ENCODE results near the gene C22orf15. TPM values are rescaled to one million over a fixed set of nuclear protein-coding genes. Genes with fewer than 3 reads are reported as not detected.

Gene C22orf15
- total RNA-seq, 1 donor from 2014 or later, result 0.36 TPM

DNA sequence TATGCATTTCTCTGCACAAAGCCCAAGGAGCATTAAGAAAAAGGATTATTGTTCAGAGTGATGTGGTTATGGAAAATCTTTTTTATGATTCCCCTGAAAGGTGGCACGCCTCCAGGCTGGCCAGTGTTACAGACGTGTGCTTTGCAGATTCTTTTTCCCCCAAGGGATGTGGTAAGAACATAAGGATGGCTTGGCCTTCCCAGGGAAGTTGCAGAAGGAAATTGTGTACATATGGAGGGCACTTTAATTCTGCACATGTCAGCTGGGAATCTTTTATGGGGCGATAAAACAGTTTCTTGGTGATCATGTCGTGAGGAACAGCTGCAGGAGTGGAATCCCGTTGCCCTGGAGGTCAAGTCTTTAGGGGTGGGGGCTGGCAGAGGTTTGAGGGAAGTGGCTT lies 33.7 kb downstream of the C22orf15 start:
- Mint-ChIP-seq H3K36me3 (peaks cover 39% of the 10 kb centered on the region), H3K27ac (peak overlapping the region; percentile 80), H3K9me3 (no peaks in the 10 kb centered on the region), H3K4me1 (peaks cover 20% of the 10 kb centered on the region), H3K4me3 (no peak overlapping the region), H3K27me3 (ENCODE audit: low read depth) (no peaks in the 10 kb centered on the region)
- TF ChIP-seq, protein P1, sequence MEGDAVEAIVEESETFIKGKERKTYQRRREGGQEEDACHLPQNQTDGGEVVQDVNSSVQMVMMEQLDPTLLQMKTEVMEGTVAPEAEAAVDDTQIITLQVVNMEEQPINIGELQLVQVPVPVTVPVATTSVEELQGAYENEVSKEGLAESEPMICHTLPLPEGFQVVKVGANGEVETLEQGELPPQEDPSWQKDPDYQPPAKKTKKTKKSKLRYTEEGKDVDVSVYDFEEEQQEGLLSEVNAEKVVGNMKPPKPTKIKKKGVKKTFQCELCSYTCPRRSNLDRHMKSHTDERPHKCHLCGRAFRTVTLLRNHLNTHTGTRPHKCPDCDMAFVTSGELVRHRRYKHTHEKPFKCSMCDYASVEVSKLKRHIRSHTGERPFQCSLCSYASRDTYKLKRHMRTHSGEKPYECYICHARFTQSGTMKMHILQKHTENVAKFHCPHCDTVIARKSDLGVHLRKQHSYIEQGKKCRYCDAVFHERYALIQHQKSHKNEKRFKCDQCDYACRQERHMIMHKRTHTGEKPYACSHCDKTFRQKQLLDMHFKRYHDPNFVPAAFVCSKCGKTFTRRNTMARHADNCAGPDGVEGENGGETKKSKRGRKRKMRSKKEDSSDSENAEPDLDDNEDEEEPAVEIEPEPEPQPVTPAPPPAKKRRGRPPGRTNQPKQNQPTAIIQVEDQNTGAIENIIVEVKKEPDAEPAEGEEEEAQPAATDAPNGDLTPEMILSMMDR (IDR thresholded peaks at IDR 0.05; ENCODE audit: unreplicated experiment), result no peak
- no peak for DNase-seq (ENCODE audit: low spot score in 2 of 2, unreplicated experiment in 2 of 2)

DNA sequence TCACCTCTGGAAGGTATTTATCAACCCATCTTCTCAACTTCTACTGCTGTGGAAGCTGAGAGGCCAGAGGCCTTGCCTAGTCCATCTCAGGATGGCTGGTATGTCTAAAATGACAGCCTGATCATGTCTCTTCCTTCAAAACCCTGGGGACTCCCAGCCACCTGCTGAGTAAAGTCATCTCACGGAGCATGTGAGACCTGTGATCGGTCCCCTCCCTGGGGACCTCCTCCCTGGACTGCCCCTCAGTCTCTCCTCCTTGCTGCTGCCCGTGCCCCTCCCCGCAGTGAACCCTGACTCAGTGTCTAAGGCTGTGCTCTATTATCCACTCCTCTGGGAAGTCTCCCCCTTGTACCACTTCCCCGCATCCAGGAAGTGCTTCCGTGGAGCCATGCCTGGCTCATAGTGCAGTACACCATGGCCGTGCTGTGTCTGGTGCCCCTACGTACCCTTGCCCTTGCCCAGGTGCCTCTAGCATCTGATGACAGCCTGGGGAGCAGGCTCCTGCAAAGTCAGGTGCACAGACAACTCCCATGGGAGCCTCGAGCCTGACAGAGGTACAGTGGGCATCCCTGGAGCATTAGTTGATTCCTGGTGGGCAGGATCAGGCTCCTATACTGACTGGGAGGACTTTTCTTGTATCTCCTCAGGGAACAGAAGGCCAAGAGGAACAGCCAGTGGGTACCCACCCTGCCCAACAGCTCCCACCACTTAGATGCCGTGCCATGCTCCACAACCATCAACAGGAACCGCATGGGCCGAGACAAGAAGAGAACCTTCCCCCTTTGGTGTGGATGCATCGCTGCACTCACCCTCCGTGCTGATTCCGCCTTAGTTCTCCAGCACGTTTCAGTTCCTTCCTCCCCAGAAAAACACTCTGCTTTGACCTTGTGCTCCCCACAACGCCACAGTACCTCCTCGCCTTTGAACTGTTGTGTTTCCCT lies 37.8 kb downstream of the C22orf15 start:
- H3K27me3 Mint-ChIP-seq (ENCODE audit: low read depth), result no peaks in the 10 kb centered on the region
- DNase-seq (ENCODE audit: low spot score in 2 of 2, unreplicated experiment in 2 of 2), result no peak
- H3K9me3 Mint-ChIP-seq, result no peaks in the 10 kb centered on the region
- TF ChIP-seq, protein P1 (IDR thresholded peaks at IDR 0.05; ENCODE audit: unreplicated experiment), result no peak
- no peak overlapping the region for H3K27ac Mint-ChIP-seq
- H3K4me3 Mint-ChIP-seq, result no peak overlapping the region
- peaks cover 49% of the 10 kb centered on the region for H3K36me3 Mint-ChIP-seq
- peaks cover 15% of the 10 kb centered on the region for H3K4me1 Mint-ChIP-seq

DNA sequence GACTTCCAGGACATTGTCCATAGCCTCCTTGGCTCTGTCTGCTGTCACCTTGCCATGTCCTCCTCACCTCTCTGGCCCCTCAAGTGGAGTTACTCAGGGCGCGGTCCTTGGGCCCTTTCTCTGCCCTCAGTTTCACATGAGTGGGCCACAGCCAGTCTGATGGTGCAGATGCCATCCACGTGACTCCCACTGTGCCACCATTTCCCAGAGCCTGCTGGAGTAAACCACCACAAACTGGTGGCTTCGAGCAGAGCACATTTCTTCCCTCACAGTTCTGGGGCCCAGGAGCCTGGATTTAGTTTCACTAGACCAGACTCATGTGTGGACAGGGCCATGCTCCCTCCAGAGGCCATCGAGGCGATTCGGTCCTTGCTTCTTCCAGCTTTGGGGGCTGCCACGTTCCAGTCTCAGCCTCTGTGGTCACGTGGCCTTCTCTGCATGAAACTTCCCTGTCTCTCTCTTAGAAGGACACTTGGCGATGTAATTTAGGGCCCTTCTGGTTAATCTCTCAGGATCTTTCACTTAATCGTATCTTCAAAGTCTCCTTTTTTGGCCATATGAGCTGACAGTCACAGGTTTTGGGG lies 38.5 kb downstream of the C22orf15 start:
- Mint-ChIP-seq H3K9me3 (no peaks in the 10 kb centered on the region), H3K27ac (no peak overlapping the region), H3K27me3 (ENCODE audit: low read depth) (no peaks in the 10 kb centered on the region), H3K4me3 (no peak overlapping the region), H3K4me1 (peaks cover 15% of the 10 kb centered on the region), H3K36me3 (peaks cover 52% of the 10 kb centered on the region)
- no peak for DNase-seq (ENCODE audit: low spot score in 2 of 2, unreplicated experiment in 2 of 2)
- TF ChIP-seq, protein P1 (IDR thresholded peaks at IDR 0.05; ENCODE audit: unreplicated experiment), result no peak

DNA sequence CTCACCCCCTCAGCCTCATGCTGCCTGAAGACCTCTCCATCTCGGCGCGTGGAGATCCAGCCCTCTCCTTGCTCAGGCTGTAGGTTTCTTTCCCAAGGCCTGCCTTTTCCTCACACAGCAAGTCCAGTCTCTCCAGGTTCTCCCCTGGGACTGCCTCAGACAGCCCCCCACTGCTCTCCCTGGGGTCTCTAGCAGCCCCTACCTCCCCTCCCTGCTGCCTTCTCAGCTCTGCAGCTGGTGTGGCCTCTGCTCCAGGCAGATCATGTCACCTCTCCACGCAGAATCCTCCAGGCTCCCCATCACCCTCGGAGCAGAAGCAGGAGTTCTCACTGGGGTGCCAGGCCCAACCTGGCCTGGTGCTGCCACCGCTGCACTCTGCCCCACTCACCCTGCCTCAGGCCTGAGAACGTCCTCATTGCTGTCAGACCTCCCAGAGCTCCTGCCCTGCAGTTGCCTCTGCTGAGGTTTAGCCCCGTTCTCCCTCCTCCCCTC lies 39.1 kb downstream of the C22orf15 start:
- Mint-ChIP-seq H3K4me1 (peaks cover 10% of the 10 kb centered on the region), H3K36me3 (peaks cover 50% of the 10 kb centered on the region), H3K4me3 (no peak overlapping the region), H3K9me3 (no peaks in the 10 kb centered on the region), H3K27me3 (ENCODE audit: low read depth) (no peaks in the 10 kb centered on the region), H3K27ac (no peak overlapping the region)
- TF ChIP-seq, protein P1 (IDR thresholded peaks at IDR 0.05; ENCODE audit: unreplicated experiment), result no peak
- DNase-seq (ENCODE audit: low spot score in 2 of 2, unreplicated experiment in 2 of 2), result no peak

DNA sequence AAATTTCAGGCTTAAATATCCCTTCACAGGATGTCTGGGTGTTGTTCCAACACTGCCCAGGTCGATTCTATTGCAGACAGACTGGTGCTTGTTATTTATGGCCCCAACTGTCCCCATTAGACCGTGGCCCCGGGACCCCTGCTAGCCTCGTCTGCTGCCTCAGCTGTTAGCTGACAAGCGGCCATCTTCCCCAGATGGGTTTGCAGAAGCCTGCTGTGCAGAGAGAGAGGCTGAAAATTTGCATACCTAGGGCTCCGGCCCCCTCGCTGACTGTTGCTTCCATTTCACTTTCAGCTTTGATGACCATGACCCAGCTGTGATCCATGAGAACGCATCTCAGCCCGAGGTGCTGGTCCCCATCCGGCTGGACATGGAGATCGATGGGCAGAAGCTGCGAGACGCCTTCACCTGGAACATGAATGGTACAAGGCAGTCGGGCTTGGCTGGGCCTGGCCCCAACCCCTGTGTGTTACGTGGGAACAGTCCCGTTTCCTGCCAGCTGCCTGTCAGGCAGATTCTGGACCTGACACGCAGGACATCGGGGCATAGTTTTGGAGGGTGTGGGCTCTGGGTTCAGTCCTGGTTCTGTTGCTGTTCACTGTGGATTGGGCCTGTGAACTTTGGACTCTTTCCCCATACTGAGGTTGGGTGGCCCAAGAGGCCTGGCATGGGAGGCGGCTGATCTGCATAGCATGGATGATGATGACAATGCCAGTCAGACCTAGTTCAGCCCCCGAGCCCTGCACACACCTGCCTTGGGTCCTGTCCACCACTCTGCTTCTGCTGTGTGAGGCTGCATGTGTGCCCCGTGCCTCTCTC lies 40.4 kb downstream of the C22orf15 start:
- TF ChIP-seq, protein P1 (IDR thresholded peaks at IDR 0.05; ENCODE audit: unreplicated experiment), result no peak
- Mint-ChIP-seq H3K9me3 (no peaks in the 10 kb centered on the region), H3K4me1 (peaks cover 10% of the 10 kb centered on the region), H3K27me3 (ENCODE audit: low read depth) (no peaks in the 10 kb centered on the region), H3K27ac (peak overlapping the region; percentile 41), H3K36me3 (peaks cover 50% of the 10 kb centered on the region), H3K4me3 (no peak overlapping the region)
- DNase-seq (ENCODE audit: low spot score in 2 of 2, unreplicated experiment in 2 of 2), result no peak
